ENCODE data around the gene SEMA3C.

- TF ChIP-seq, protein P1, sequence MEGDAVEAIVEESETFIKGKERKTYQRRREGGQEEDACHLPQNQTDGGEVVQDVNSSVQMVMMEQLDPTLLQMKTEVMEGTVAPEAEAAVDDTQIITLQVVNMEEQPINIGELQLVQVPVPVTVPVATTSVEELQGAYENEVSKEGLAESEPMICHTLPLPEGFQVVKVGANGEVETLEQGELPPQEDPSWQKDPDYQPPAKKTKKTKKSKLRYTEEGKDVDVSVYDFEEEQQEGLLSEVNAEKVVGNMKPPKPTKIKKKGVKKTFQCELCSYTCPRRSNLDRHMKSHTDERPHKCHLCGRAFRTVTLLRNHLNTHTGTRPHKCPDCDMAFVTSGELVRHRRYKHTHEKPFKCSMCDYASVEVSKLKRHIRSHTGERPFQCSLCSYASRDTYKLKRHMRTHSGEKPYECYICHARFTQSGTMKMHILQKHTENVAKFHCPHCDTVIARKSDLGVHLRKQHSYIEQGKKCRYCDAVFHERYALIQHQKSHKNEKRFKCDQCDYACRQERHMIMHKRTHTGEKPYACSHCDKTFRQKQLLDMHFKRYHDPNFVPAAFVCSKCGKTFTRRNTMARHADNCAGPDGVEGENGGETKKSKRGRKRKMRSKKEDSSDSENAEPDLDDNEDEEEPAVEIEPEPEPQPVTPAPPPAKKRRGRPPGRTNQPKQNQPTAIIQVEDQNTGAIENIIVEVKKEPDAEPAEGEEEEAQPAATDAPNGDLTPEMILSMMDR (IDR thresholded peaks at IDR 0.05) = no peak
- TF ChIP-seq POLR2AphosphoS5 (IDR thresholded peaks at IDR 0.05) = no peak
These were observed 16.8 kb downstream of the SEMA3C start for GRCh38 chr7:80902019-80902418.

All from prostate gland (tissue), 2 donors.